Fibroblast of mammary gland (primary cell): ENCODE results near the gene DVL1.

ENCODE experiments used
- DNase-seq: peaks from one replicate; pipeline ENCODE4 v3.0.0-alpha.2; 2010; ENCODE audit warnings: low read depth
- H3K4me3 ChIP-seq: 2 replicates; pipeline ENCODE4 v1.5.1; 2011; ENCODE audit warnings: low read depth, mild to moderate bottlenecking, low read length, moderate library complexity; ENCODE audit not compliant: control insufficient read depth
- CTCF ChIP-seq: conservative IDR thresholded peaks from 2 replicates; pipeline ENCODE4 v1.5.1; 2011; ENCODE audit warnings: low read depth, low read length, inconsistent platforms; ENCODE audit not compliant: control insufficient read depth, insufficient read depth

DVL1 gene

GRCh38 chr1:1349256-1350012, at the start of gene DVL1:
Gene DVL1, minus strand, starts transcription at chr1:1349418. Its CDS starts 353 bp downstream, at chr1:1349065.
- peak within 1 kb of the TSS; percentile 75 for H3K4me3 ChIP-seq
- peak; percentile 70 for DNase-seq
- TF ChIP-seq CTCF: peak; percentile 30

- DNase-seq: no peak
- no peak for TF ChIP-seq CTCF
- H3K4me3 ChIP-seq: peak overlapping the region; percentile 69
Observed at GRCh38 chr1:1398677-1399186, 49.5 kb upstream of the DVL1 start.

GRCh38 chr1:1397839-1398523, 48.8 kb upstream of the DVL1 start:
- TF ChIP-seq CTCF: no peak
- H3K4me3 ChIP-seq: peak overlapping the region; percentile 69
- DNase-seq: peak; percentile 83

- no peak for DNase-seq
- no peak for TF ChIP-seq CTCF
- no peak overlapping the region for H3K4me3 ChIP-seq
Observed at GRCh38 chr1:1395166-1395565, 45.9 kb upstream of the DVL1 start.

GRCh38 chr1:1394116-1394515, 44.9 kb upstream of the DVL1 start:
- TF ChIP-seq CTCF: no peak
- no peak overlapping the region for H3K4me3 ChIP-seq
- DNase-seq: no peak

- no peak for TF ChIP-seq CTCF
- H3K4me3 ChIP-seq: no peak overlapping the region
- no peak for DNase-seq
Observed at GRCh38 chr1:1393428-1393827, 44.2 kb upstream of the DVL1 start.
